GM18951 (cell line): ENCODE results near the gene ATP6V1G3.

Source experiments
- POLR2A ChIP-seq: IDR thresholded peaks from 4 replicates; pipeline ENCODE4 v1.6.1; 2011; ENCODE audit warnings: mild to moderate bottlenecking; ENCODE audit not compliant: insufficient read length, insufficient read depth; ENCODE audit errors: extremely low read depth
- in situ Hi-C: fragments of 300-500 bp; cut with MboI; formaldehyde crosslinking; loops from one replicate; pipeline ENCODE4 v1.12.0; 2022; ENCODE audit warnings: low sequenced_read_pairs, mixed read lengths, inconsistent platforms; ENCODE audit not compliant: unreplicated experiment

ATP6V1G3 gene

GRCh38 chr1:198556971-198557370 is 16.5 kb upstream of the ATP6V1G3 start:
- no peak for TF ChIP-seq POLR2A
- in situ Hi-C loops, result no loop called here

- in situ Hi-C loops, result no loop called here
- no peak for TF ChIP-seq POLR2A
Measured at GRCh38 chr1:198552668-198553416, 12.4 kb upstream of the ATP6V1G3 start.

GRCh38 chr1:198550941-198551524 is 10.6 kb upstream of the ATP6V1G3 start:
- no peak for TF ChIP-seq POLR2A
- in situ Hi-C loops, result no loop called here

DNA sequence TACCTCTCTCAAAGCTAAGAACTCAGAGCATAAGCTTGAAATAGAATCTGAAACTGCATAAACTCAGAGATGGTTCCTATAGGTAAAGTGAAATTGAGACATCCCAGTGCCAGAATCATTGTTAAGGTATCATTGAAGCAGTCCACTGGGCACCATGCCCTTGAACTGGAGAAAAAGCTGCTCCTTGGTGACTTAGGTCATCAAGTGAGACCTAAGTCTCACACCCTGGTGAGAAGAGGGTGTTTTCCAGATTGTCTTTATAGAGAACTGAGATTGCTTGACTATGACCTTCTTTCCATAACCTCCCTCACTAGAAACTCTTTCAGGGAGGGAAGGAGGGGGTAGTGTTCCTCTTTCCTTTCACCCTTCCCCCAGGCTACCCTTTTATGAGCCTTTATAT is 9.4 kb upstream of the ATP6V1G3 start:
- no peak for TF ChIP-seq POLR2A
- in situ Hi-C loops, result no loop called here

DNA sequence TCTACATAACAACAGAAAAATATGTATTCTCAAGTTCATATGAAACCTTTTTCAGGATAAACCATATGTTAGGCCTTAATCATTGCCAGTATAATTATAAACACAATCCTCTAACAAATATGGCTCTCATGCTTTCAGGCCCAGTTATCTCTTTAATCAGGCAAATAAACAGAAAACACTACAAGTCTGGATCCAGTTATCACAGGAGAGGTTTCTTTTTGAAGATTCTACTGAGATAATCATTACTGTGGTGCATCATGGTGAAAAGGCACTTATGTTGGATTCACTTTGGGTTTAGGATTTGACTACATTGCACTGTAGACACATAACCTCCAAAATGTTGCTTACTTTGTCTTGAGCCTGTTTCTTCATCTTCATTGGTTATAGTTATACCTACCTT is 8.4 kb upstream of the ATP6V1G3 start:
- no peak for TF ChIP-seq POLR2A
- in situ Hi-C loops, result no loop called here

- in situ Hi-C loops, result no loop called here
- no peak for TF ChIP-seq POLR2A
Measured at GRCh38 chr1:198545156-198545555, 4.7 kb upstream of the ATP6V1G3 start.

DNA sequence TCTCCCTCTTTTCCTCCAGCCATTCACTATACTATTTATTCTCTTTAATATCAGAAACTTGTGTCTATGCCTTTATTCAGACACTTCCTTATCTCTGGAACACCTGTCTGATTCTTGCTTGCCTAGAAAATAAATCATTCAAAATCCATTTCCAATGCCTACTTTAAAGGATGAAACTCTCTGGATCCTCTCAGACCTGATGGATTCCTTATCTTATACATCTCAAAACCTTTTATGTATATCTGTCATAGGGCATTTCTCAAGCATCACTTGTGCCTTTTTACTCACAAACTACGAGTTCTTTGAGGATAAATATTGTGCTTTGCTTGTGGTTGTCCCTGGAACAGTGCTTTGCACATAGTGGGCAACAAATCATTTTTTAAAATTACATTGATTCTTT is 3.8 kb upstream of the ATP6V1G3 start:
- in situ Hi-C loops, result no loop called here
- TF ChIP-seq POLR2A, result no peak

- in situ Hi-C loops, result no loop called here
- TF ChIP-seq POLR2A, result no peak
Measured at GRCh38 chr1:198543670-198544260, 3.3 kb upstream of the ATP6V1G3 start.

DNA sequence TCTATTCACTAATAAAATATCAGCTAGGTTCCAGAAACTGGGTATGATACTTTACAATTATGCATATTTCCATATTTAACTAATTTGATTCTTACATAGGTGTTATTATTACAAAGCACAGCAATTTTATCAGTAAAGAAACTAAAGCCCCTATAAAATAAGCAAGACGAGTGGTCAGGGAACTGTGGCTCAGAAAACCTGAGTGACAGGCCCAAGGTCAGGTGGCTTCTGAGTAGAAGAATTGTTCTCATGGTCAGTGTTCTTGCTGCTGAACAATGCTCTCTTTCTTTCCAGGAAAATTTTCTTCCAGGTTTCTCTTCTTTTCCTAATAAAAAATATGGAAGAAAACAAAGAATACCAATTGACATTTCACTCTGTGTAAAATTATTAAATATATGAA is 2.2 kb upstream of the ATP6V1G3 start:
- in situ Hi-C loops, result no loop called here

DNA sequence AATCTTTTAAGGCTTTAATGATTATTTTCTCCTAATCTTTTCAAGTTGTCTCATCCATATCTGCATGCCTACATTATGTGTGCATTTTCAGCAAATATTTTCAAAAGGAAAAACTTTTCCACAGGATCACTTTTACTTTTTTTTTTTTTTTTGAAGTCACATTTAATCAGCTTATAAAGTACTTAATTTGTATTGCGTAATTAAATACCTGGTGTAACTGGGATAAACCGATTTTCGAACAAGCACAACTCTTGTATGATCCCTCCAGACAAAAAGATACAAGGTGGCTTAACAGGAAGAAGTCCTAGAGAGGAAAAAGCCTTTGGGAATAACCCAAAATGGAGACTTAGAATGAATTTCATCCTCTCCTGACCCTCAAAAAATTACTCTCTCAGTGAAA is 1.3 kb upstream of the ATP6V1G3 start:
- in situ Hi-C loops, result no loop called here
- TF ChIP-seq POLR2A, result no peak

More for the DNA sequence above, 2.2 kb upstream of the ATP6V1G3 start:
- TF ChIP-seq POLR2A, result no peak

GRCh38 chr1:198538579-198539364 is 1.7 kb downstream of the ATP6V1G3 start:
- no peak for TF ChIP-seq POLR2A
- in situ Hi-C loops, result no loop called here

DNA sequence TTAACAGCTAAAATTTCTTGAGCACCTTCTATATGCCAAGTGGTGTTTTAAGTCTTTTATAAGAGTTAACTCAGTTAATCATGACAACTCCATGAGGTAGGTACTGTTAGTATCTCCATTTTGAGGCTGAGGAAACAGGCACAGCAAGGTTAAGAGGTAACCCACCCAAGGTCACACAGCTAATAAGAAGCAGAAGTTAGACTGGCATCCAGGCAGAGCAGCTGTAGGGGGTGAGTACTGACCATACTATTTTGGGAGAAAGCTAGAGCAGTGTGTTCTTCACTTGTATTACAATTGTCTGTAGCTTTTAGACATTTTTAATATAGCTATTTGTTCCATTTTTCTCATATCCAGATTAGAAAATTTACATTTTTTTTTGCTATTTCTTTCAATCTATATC is 4.8 kb downstream of the ATP6V1G3 start:
- TF ChIP-seq POLR2A, result no peak
- in situ Hi-C loops, result no loop called here
